Stimulated activated CD4-positive, alpha-beta T cell treated with anti-CD3 and anti-CD28 coated beads, Interleukin-1b, Interleukin-23, amount 100 ng/mL, for 24 hours (primary cell): ENCODE results near the gene COLEC12.

Experiments used
- DNase-seq, 4 experiments: peaks; one replicate each; pipeline ENCODE4 v3.0.0-alpha.2; 2020; ENCODE audit warnings: low read depth in 4 of 4, low spot score in 1 of 4

COLEC12 gene

DNA sequence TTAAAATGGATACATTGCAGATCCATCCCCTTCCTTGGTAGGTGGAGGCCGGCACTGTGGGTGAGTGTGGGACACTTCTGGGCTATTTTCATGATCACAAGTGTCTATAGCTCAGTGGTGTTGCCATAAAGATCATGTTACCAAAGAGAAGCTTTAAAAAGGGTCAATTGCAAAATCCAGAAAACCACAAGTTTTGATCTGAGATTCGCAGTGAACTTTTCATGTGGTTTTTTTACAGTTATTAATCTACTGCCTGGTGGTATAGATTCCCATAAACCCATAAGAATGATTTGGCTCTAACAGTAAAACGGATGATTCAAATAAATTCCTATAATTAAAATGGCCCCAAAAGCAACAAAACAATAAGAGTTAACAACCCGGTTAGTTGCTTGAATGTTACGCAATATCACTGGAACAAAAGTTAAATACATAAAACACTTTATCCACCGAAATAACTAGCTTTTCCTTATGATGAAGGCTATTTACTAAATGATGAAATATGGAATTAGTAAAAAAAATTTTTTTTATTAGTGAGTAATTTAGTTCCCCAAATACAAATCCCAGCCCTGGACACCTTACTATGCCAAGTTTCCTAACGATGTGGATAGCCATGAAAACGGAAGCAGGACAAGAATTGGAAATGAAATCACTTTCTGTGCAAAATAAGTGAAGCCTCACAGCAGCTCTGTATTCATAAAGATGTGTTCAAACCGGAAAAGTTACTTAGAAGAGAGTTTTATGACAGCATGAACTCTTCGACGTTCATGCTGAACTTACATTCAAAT is 137.0 kb downstream of the COLEC12 start:
- DNase-seq = no peak

DNA sequence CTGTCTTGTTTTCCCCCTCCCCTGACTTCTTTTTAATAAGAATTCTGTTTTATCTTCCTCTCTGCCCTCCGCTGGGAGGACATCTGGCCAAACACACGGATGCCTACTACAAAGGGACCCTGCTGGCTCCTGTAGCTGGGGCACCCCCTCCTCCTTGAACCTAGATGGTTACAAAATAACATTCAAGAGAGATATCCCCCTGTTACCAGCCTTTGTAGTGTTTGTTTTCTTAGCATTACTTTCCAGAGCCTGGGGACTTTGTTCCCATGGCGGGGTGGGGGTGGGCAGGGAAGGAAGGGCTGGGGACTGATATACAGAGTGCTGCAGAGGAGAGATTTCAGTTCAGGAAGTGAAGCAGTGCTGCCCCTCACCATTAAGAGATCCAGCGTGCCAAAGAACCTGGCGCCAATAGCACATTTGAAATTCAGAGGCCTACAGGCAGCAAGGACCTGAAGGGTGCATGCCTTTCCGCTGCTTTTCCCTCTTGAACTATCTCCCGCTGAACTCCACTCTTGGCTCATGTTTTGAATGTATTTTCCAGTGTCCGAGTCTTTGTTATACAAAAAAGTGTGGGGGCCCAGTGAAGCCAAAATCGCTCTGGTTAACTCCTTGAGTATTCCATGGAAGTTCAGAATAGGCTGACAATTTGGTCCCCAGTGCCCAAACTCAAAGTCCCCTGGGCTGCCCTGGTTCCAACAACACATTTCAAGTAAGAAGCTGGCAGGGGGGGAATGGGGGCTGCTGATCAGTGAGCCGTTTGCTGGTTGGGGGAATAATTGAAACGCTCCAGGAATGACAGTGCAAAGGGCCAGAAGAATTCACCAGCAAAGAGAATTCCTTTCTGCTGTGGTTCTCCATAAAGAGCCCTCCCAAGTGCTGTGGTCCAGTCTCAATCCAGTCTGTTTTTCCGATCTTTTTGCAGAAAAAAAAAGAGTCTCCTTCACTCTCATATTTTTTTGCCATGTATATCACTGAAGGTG is 137.9 kb downstream of the COLEC12 start:
- DNase-seq = no peak

DNA sequence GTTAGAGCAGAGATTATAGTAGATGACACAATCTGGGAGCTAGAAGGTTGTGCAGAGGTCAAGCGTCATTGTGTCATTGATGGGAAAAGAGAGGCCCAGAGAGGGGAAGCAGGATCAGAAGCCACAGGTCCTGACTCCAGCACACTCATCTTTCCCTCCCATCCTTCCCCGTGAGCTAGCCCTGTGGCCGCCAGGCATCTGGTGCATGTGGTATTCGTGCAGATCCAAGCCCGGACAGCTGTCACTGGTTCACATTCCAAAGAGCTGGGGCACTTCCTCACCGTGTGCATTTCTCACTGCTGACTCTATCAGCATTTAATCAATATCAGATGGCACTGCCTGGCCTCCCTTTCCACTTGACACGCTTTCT is 138.6 kb downstream of the COLEC12 start:
- no peak for DNase-seq

DNA sequence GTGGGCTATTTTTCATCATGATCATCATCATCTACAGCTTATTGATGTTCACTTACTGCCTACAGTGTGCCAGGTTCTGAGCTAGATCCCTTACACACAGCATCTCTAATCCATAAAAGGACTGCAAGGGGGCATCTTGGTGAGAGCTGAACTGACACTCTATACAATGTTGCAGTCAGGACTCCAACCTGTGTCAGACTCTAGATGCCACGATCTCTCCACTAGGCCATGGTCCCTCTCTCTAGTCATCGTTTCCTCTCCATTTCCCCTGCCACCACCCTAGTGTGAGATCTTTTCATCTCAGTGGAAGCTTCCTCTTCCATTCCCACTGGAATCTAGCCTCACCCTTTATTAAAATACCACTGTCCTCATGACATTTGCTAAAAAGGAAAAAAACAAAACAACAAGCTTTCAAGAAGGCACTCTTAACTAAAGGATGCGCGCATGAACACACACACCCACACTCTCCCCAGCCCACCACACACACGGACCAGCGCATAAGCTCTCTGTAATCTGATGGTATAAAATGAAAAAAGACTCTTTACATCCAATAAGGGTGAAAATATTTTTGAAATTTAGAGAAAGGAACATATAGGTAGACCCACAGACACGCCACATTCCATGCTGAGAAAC is 139.3 kb downstream of the COLEC12 start:
- DNase-seq = no peak

DNA sequence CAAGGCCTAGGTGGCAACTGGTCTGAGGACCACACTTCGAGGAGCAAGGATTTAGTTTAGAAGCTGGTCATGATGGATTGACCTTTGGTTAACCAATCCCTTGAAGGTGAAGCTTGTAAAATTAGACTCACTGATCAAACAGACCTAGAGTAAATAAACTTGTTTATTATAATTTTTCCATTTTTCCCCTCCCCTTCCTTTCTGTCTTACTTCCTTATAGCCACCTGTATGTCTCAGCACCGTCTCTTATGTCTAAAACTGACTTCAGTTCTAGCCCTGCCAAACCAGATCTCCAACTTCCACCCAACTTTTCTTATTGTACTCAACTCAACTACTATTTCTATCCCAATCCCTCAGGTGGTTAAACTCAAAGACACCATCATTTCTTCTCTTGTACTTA is 139.8 kb downstream of the COLEC12 start:
- DNase-seq = no peak

DNA sequence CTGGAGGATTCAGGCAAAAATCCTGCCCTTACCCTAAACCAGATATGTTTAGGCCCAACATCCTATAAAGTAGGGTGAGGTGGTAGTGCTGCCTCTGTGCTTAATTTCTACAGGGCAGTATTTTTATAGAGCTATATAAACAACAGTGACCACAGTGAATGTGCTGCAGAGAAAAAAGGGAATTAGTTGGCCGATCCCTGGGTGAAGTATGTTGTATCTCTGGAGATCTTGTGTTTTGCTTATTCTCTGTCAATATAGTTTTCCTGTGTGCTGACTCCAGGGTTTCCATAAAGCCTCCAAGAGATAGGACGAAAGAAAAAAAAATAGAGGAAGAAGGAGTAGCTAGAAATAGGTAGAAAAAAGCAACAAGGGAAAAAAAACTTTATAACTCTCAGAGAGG is 143.7 kb downstream of the COLEC12 start:
- no peak for DNase-seq

DNA sequence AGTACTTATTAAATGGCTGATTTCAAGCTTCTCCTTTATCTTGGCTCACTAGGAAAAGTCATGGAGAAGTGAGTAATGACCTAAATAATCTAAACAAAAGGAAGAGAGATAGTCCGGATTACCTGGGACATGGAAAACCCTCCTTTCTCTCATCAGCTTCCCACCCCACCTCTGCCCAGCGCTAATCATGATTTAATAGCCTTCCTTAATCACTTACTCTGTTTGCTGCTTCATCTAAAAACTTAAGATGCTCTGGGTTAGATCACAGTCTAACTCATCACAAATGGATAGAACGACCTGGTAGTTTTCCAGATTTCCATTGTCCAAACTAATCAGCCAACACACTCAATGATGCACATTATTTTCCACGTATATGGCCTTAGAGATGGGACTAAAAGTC is 144.8 kb downstream of the COLEC12 start:
- no peak for DNase-seq

DNA sequence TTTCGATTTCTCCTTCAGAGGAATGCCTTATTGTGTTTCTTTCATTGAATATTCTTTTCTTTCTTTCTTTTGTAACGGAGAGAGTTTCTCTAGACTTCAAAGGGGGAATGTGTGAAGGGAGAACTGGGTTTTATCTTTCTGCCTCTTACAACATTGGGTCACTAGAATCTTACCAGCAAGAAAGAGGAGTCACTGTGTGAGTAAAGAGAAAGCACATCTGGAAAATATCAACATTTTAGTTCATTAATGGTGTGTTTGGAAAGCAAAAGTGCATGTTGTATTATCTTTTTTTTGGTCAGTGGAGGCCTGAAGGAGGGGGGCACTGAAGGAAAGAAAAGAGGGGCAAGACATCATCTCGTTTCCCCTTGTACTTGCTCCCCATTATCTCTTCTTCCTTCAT is 146.0 kb downstream of the COLEC12 start:
- DNase-seq = no peak

DNA sequence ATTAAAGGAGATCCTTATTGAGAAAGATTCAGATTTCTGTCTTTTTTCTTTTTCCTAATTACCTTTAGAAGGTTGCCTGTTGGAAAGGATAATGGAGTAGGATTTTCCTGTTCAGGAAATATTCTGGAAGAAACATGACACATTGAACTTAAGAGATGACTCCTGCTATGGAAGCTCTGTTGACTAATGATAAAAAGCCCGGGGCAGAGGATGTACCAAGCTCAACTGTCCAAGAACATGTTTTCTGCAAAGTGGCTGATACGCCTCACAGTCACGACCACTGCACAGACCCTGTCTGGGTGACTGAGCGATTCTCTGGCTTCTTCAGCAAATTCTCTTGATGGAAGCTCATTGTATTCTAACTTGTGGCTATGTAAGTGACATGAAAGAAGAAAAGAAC is 146.5 kb downstream of the COLEC12 start:
- DNase-seq = no peak

DNA sequence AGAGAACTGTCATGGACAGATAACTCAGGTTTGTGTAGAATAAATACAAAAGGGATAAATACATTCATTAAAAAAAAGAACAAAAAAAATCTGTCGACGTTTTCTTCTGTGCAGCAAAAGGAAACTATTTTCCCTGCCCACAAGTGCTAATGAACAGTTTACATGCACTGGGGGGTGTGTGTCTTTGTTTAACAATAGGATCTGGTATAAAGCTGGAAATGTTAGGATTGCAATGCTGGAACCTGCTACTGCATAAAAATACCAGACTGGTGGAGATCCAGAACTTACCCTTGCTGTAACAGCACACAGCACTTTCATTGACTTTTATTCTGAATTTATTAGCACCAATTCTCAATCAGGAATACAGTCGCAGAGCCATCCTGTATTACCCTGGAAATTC is 148.1 kb downstream of the COLEC12 start:
- no peak for DNase-seq

DNA sequence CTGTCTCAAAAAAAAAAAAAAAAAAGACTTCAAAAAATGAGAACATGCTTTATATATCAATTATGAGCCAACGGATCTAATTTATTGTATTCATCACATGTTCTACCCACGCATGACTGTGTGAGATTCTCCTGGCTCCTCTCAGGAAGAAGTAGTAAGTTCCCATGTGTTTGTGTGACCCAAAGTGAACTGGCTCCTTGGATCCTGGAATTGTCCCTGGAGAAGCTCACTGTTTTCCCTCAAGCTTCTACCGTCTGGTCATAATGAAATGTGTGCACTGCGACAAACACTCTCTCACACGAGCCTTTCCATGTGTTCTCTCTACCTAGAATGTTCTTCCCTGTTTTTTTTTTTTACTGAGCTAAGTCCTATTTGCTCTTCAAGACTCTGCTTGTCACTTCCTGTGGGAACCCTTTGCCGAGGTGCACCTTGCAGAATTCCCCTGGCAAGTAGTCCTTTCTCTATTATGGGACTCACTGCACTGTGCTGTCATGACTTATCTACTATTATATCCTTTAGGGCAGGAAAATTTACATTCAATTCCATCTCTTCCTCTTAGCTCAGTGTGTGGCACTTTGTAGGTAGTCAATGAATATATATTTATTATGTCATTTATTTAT is 149.4 kb downstream of the COLEC12 start:
- DNase-seq = no peak

DNA sequence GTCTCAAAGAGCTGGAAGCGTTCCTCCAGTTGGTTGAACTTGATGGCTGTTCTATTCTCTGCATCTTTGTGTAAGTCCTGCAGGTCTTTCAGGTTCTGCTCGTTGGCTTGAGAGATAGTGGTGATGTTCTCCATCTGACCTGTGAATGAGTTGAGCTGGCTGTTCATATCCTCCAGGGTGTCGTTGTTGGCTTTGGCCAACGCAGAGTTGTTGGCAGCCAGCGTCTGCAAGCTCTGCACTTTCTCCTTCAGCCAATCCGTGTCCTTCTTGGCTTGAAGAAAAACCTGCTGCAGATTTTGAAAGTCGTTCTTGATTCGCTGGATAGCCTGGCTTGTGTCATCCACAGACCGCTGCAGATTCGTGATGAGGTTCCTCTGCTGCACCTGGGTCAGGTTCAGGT is 153.9 kb downstream of the COLEC12 start:
- no peak for DNase-seq

DNA sequence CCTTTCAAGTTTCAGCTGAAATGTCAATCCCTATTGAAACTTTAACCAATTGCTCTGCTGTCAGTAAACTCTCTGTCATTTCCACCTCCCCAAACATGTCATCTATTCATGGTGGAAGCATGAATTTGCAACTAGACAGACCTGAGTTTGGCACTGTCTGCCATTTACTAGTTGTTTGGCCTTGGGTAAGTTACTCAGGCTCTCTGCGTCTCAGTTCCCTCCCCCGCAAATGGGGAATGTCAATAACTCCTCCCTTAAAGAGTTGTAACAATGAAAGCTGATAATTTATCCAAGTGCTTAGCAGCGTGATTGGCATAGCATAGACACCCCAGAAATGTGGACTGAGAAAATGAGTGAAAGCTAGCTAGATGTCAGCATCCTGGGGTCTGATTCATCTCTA is 159.4 kb downstream of the COLEC12 start:
- DNase-seq = no peak

DNA sequence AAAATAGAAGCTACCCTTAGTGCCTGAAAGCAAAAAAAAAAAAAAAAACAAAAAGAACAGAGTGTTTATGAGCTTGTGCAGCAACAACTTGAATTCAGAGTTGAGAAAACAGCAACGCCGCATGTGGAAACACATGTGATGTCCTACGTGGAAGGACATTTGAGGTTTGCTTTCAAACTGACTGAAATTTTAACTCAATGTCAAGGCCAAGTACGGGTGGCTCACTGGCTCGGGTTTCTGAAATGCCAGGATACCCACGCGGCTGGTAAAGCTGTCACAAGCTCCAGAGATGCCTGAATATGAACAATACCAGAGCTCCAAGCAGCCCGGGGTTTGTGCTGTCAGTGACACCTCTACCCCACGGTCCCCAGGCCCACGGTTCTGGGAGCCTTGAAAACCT is 160.5 kb downstream of the COLEC12 start:
- no peak for DNase-seq

DNA sequence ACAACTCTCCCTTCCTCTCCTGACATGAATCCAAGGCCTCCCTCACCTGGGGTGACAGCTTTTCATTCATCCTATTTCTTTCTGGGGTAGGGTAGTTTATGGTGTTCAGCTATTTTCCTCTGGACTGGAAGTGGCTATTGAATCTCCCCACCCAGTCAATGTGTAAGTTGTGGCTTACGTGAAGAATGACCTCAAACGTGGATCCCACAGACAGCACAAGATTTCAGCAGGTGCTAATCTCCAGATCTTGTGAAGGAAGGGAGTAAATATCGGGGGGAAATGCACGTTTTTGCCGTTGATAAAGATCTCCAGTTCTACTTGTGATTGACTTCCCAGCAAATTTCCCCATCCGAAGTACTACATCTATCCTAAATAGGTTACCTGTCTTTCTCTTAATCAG is 161.3 kb downstream of the COLEC12 start:
- DNase-seq = no peak

DNA sequence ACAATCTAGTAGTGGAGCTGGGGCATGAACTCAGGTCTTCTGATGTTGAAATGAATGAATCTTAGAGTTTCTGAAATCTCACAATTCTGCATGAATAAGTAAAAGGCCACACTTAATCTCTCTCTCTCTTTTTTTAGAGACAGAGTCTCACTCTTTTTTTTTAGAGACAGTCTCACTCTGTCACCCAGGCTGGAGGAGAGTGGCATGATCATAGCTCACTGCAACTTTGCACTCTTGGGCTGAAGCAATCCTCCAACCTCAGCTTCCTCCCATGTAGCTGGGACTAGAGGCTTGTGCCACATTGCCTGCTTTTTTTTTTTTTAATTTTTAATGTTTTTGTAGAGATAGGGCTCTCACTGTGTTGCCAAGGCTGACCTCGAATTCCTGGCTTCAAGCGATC is 163.8 kb downstream of the COLEC12 start:
- no peak for DNase-seq

DNA sequence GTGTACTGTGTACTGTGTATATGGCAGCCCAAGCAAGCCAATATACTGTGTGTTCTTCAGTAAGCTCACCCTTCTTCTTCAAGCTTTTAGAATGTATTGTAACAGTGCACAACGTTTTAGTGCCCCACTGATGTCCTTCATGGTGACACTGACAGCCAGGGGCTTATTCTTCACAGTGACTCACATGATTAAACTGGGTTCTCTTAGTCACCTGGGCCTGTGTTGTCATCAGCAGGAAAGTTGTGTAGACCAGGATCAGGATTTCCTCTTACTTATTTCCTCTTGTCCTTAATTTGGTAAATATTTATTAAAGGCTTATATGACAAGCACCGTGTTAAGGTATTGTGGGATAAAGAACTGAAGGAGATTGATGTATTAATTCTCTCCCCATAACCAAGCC is 164.8 kb downstream of the COLEC12 start:
- no peak for DNase-seq

DNA sequence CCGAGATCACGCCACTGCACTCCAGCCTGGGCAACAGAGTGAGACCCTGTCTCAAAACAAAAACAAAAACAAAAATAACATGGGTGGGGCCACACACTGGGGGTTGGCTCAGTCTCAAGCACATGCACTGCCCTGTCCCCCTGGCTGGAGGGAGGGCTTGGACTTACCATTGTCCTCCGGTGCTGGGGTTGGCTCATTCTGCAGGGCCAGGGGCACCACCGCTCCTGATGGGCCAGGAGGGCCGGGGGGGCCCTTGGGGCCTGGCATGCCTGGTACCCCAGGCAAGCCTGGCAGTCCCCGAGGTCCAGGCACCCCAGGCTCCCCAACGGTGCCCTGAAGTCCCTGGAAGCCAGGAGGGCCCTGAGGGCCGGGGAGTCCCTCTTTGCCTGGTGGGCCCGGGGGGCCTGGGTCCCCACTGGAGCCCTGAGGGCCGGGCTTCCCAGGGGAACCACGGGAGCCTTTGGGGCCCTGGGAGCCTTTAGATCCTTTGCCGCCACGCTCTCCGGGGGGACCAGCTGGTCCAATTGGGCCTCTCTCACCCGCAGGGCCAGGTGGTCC is 165.8 kb downstream of the COLEC12 start:
- DNase-seq = no peak

DNA sequence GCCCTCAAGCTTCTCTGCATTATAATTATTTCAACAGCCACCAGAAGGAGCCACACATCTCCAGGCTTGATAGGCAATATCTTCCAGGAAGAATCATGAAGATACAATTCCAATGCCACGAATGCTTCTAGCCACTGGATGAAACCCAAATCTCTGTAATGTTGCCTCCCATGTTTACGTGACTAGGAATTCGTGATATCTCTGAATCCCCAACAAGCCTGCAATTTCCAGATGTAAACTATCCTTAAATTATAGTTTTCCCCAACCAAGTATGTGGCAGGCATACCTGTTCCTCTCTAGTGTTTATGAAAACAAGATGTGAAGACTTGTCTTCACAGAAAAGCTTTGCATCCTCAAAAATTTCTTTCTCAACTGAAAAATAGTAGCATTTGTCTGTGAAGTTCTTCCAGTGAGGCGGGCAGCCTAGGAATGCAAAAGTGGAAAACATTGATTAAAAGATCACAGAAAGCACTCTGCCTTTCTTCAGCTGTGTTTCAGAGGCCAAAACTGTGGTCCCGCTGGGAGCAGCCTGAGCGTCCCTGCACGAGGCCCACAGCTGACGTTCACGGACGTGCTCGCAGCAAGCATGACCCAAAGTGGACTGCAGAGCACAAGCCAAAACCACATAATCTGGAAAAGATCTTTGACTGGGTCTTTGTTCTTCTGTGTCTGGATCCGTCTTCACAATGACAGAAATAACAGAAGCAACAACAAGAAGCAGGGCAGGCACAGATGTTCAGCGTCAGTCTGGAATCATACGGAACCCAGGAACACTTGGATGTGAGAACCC is 167.6 kb downstream of the COLEC12 start:
- DNase-seq = no peak

DNA sequence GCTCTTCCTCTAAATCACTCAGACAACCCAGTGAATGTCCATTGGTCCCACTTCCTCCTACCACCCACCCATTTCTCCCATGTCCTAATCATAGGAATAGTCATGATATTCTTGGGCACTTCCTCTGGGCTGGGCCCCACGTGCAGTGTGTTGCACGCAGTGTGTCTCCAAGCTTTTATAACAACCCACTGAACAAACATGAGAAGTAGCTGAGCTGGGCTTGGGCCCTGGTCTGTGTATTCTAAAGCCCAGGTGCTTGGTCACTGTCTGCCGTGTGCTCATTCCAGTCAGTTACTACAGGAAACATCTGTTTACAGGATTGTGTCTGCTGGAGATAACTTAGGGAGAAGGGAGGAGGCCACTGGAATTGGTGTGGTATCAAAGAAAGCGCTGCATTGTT is 168.5 kb downstream of the COLEC12 start:
- no peak for DNase-seq
